Subcutaneous abdominal adipose tissue (tissue), 5 donors: Measurements from ENCODE around the gene GAS7.

Experiments
- H3K27ac ChIP-seq: one replicate; pipeline ENCODE4 v1.7.0; 2013; ENCODE audit warnings: low read depth, mild to moderate bottlenecking, inconsistent platforms, low read length, moderate library complexity
- H3K27me3 ChIP-seq, 5 donors: one replicate each; pipeline ENCODE4 v1.7.0; 2013; ENCODE audit warnings: low read length in 5 of 5, inconsistent platforms in 1 of 5; ENCODE audit not compliant: control insufficient read depth in 5 of 5, insufficient read depth in 4 of 5
- H3K36me3 ChIP-seq, 5 donors: one replicate each; pipeline ENCODE4 v1.7.0; 2013; ENCODE audit warnings: low read length in 5 of 5; ENCODE audit not compliant: control insufficient read depth in 5 of 5, insufficient read depth in 5 of 5
- H3K4me1 ChIP-seq, 5 donors: one replicate each; pipeline ENCODE4 v1.7.0; 2013; ENCODE audit warnings: low read length in 5 of 5, mild to moderate bottlenecking in 3 of 5, moderate library complexity in 1 of 5; ENCODE audit not compliant: control insufficient read depth in 5 of 5, insufficient read depth in 5 of 5
- H3K4me3 ChIP-seq, 5 donors: one replicate each; pipeline ENCODE4 v1.7.0; 2013; ENCODE audit warnings: low read length in 5 of 5, low read depth in 1 of 5
- H3K9ac ChIP-seq, 5 donors: one replicate each; pipeline ENCODE4 v1.7.0; 2013; ENCODE audit warnings: low read length in 5 of 5, mild to moderate bottlenecking in 4 of 5, moderate library complexity in 3 of 5
- H3K9me3 ChIP-seq, 5 donors: one replicate each; pipeline ENCODE4 v1.7.0; 2013; ENCODE audit warnings: low read length in 5 of 5; ENCODE audit not compliant: control insufficient read depth in 5 of 5
- donor health status: healthy.
- donor health status: healthy.
- donor health status: healthy.
- donor health status: healthy.
- donor health status: healthy.

The GAS7 gene

GRCh38 chr17:9887508-9887907 lies 310.9 kb downstream of the GAS7 start:
- Histone ChIP-seq H3K9me3 (peaks cover 2 to 15% (median 13%) of the 10 kb centered on the region in 5 donors), H3K27ac (no peak overlapping the region), H3K36me3 (no peaks in the 10 kb centered on the region), H3K27me3 (no peaks in the 10 kb centered on the region), H3K4me3 (no peak overlapping the region), H3K4me1 (peaks cover 2 to 23% (median 11%) of the 10 kb centered on the region in 5 donors), H3K9ac (no peak overlapping the region)

GRCh38 chr17:9886141-9886930 lies 312.1 kb downstream of the GAS7 start:
- Histone ChIP-seq H3K9ac (no peak overlapping the region), H3K27me3 (no peaks in the 10 kb centered on the region), H3K27ac (no peak overlapping the region), H3K36me3 (no peaks in the 10 kb centered on the region), H3K4me1 (peaks cover 2 to 23% (median 11%) of the 10 kb centered on the region in 5 donors), H3K9me3 (peaks cover 2 to 23% (median 18%) of the 10 kb centered on the region in 5 donors), H3K4me3 (no peak overlapping the region)

- Histone ChIP-seq H3K4me3 (no peak overlapping the region), H3K4me1 (peaks cover 0 to 13% (median 6%) of the 10 kb centered on the region in 5 donors), H3K36me3 (no peaks in the 10 kb centered on the region), H3K9me3 (peaks cover 2 to 23% (median 18%) of the 10 kb centered on the region in 5 donors), H3K27me3 (no peaks in the 10 kb centered on the region), H3K27ac (no peak overlapping the region), H3K9ac (no peak overlapping the region)
Measured at GRCh38 chr17:9883451-9883850, 315.0 kb downstream of the GAS7 start.

- H3K27me3 ChIP-seq, result no peaks in the 10 kb centered on the region
- peaks cover 2 to 23% (median 18%) of the 10 kb centered on the region in 5 donors for H3K9me3 ChIP-seq
- peaks cover 0 to 15% (median 9%) of the 10 kb centered on the region in 5 donors for H3K4me1 ChIP-seq
- H3K4me3 ChIP-seq, result no peak overlapping the region
- H3K27ac ChIP-seq, result no peak overlapping the region
- no peaks in the 10 kb centered on the region for H3K36me3 ChIP-seq
- H3K9ac ChIP-seq, result no peak overlapping the region
Measured at GRCh38 chr17:9880582-9880999, 317.8 kb downstream of the GAS7 start.

GRCh38 chr17:9878786-9879525 lies 319.4 kb downstream of the GAS7 start:
- Histone ChIP-seq H3K36me3 (no peaks in the 10 kb centered on the region), H3K4me1 (peaks cover 0 to 30% (median 20%) of the 10 kb centered on the region in 5 donors), H3K27me3 (no peaks in the 10 kb centered on the region), H3K27ac (no peak overlapping the region), H3K9ac (no peak overlapping the region), H3K4me3 (no peak overlapping the region), H3K9me3 (peaks cover 2 to 20% (median 17%) of the 10 kb centered on the region in 5 donors)

GRCh38 chr17:9878356-9878755 lies 320.1 kb downstream of the GAS7 start:
- no peaks in the 10 kb centered on the region for H3K36me3 ChIP-seq

GRCh38 chr17:9875441-9875840 lies 323.0 kb downstream of the GAS7 start:
- H3K27me3 ChIP-seq, result no peaks in the 10 kb centered on the region
- no peak overlapping the region for H3K9ac ChIP-seq
- peak overlapping the region; percentile 82 for H3K27ac ChIP-seq
- no peaks in the 10 kb centered on the region for H3K9me3 ChIP-seq
- peaks cover 2 to 46% (median 29%) of the 10 kb centered on the region in 5 donors for H3K4me1 ChIP-seq
- H3K36me3 ChIP-seq, result no peaks in the 10 kb centered on the region
- no peak overlapping the region for H3K4me3 ChIP-seq

More at GRCh38 chr17:9878356-9878755, 320.1 kb downstream of the GAS7 start:
- Histone ChIP-seq H3K4me3 (no peak overlapping the region), H3K27me3 (no peaks in the 10 kb centered on the region), H3K4me1 (peaks cover 0 to 36% (median 20%) of the 10 kb centered on the region in 5 donors), H3K9me3 (peaks cover 0 to 14% (median 14%) of the 10 kb centered on the region in 5 donors), H3K9ac (no peak overlapping the region), H3K27ac (no peak overlapping the region)

- no peaks in the 10 kb centered on the region for H3K36me3 ChIP-seq
- H3K9ac ChIP-seq, result no peak overlapping the region
- H3K27me3 ChIP-seq, result no peaks in the 10 kb centered on the region
- H3K27ac ChIP-seq, result peak overlapping the region; percentile 82
- no peaks in the 10 kb centered on the region for H3K9me3 ChIP-seq
- peaks cover 2 to 46% (median 29%) of the 10 kb centered on the region in 5 donors for H3K4me1 ChIP-seq
- H3K4me3 ChIP-seq, result no peak overlapping the region
Measured at GRCh38 chr17:9874722-9875121, 323.7 kb downstream of the GAS7 start.

GRCh38 chr17:9872852-9873251 lies 325.6 kb downstream of the GAS7 start:
- H3K4me1 ChIP-seq, result peaks cover 2 to 46% (median 29%) of the 10 kb centered on the region in 5 donors

GRCh38 chr17:9868552-9868951 lies 329.9 kb downstream of the GAS7 start:
- H3K36me3 ChIP-seq, result no peaks in the 10 kb centered on the region
- H3K27me3 ChIP-seq, result no peaks in the 10 kb centered on the region
- no peak overlapping the region for H3K27ac ChIP-seq
- H3K4me1 ChIP-seq, result peaks cover 0 to 26% (median 21%) of the 10 kb centered on the region in 5 donors
- H3K9ac ChIP-seq, result no peak overlapping the region
- H3K9me3 ChIP-seq, result peaks cover 0 to 4% (median 0%) of the 10 kb centered on the region in 5 donors
- no peak overlapping the region for H3K4me3 ChIP-seq

More at GRCh38 chr17:9872852-9873251, 325.6 kb downstream of the GAS7 start:
- Histone ChIP-seq H3K27ac (no peak overlapping the region), H3K9ac (no peak overlapping the region), H3K4me3 (peak overlapping the region in 1 of 5 donors; percentile 19), H3K27me3 (no peaks in the 10 kb centered on the region), H3K9me3 (no peaks in the 10 kb centered on the region), H3K36me3 (no peaks in the 10 kb centered on the region)
